H9 (cell line): ENCODE measurements around the gene PRPF19. TPM values are rescaled to one million over a fixed set of nuclear protein-coding genes. Genes with fewer than 3 reads are reported as not detected.
A peak's percentile ranks its signal among the peaks of the same experiment; 100 is the strongest.

Experiments
- DNase-seq: peaks from one replicate; pipeline ENCODE4 v3.0.0-alpha.2; 2017
- H2AFZ ChIP-seq: one replicate; pipeline ENCODE4 v1.6.1; 2013; ENCODE audit warnings: mild to moderate bottlenecking, low read length, control low read depth, moderate library complexity
- H2AK5ac ChIP-seq: 2 replicates; pipeline ENCODE4 v1.6.1; 2013; ENCODE audit warnings: low read length, control low read depth, mixed read lengths; ENCODE audit not compliant: insufficient read length
- H2BK120ac ChIP-seq: one replicate; pipeline ENCODE4 v1.6.1; 2013; ENCODE audit warnings: low read depth, mild to moderate bottlenecking, low read length, control low read depth, inconsistent platforms; ENCODE audit not compliant: poor library complexity, severe bottlenecking
- H2BK12ac ChIP-seq: 2 replicates; pipeline ENCODE4 v1.6.1; 2013; ENCODE audit warnings: low read length, control low read depth, mixed read lengths, low read depth; ENCODE audit not compliant: insufficient read length
- H2BK15ac ChIP-seq: 2 replicates; pipeline ENCODE4 v1.6.1; 2013; ENCODE audit warnings: low read depth, low read length, control low read depth
- H2BK20ac ChIP-seq: one replicate; pipeline ENCODE4 v1.6.1; 2013; ENCODE audit warnings: low read depth, mild to moderate bottlenecking, low read length, control low read depth, inconsistent platforms; ENCODE audit not compliant: poor library complexity, severe bottlenecking
- H2BK5ac ChIP-seq: 2 replicates; pipeline ENCODE4 v1.6.1; 2013; ENCODE audit warnings: low read length, control low read depth, mixed read lengths; ENCODE audit not compliant: insufficient read length
- H3K14ac ChIP-seq: 2 replicates; pipeline ENCODE4 v1.6.1; 2013; ENCODE audit warnings: low read length, control low read depth; ENCODE audit not compliant: insufficient read depth
- H3K18ac ChIP-seq: 2 replicates; pipeline ENCODE4 v1.6.1; 2013; ENCODE audit warnings: low read depth, mild to moderate bottlenecking, mixed read lengths, low read length, control low read depth; ENCODE audit not compliant: insufficient read length
- H3K23ac ChIP-seq: 2 replicates; pipeline ENCODE4 v1.6.1; 2013; ENCODE audit warnings: low read length, control low read depth, mixed read lengths, low read depth; ENCODE audit not compliant: insufficient read length
- H3K23me2 ChIP-seq: 2 replicates; pipeline ENCODE4 v1.6.1; 2013; ENCODE audit warnings: low read depth, mild to moderate bottlenecking, mixed read lengths, low read length, control low read depth; ENCODE audit not compliant: insufficient read length, poor library complexity, severe bottlenecking
- H3K27ac ChIP-seq: 2 replicates; pipeline ENCODE4 v1.5.1; 2013; ENCODE audit warnings: low read length, control low read depth, mixed read lengths, low read depth; ENCODE audit not compliant: insufficient read length
- H3K27me3 ChIP-seq: 2 replicates; pipeline ENCODE4 v1.6.1; 2013; ENCODE audit warnings: low read length, control low read depth, inconsistent platforms; ENCODE audit not compliant: insufficient read depth
- H3K4ac ChIP-seq: 2 replicates; pipeline ENCODE4 v1.6.1; 2013; ENCODE audit warnings: low read depth, mild to moderate bottlenecking, control low read depth, inconsistent platforms, low read length, moderate library complexity
- H3K4me1 ChIP-seq: 2 replicates; pipeline ENCODE4 v1.6.1; 2013; ENCODE audit warnings: low read length, control low read depth, inconsistent platforms; ENCODE audit not compliant: insufficient read depth
- H3K4me2 ChIP-seq: 2 replicates; pipeline ENCODE4 v1.6.1; 2013; ENCODE audit warnings: low read length, control low read depth, mixed read lengths; ENCODE audit not compliant: insufficient read length, insufficient read depth
- H3K56ac ChIP-seq: 2 replicates; pipeline ENCODE4 v1.6.1; 2013; ENCODE audit warnings: low read depth, mild to moderate bottlenecking, mixed read lengths, low read length, control low read depth; ENCODE audit not compliant: insufficient read length
- H3K79me1 ChIP-seq: 2 replicates; pipeline ENCODE4 v1.6.1; 2013; ENCODE audit warnings: low read depth, mild to moderate bottlenecking, moderate library complexity, low read length, control low read depth, inconsistent platforms; ENCODE audit not compliant: insufficient read depth, poor library complexity, severe bottlenecking
- H3K79me2 ChIP-seq: 2 replicates; pipeline ENCODE4 v1.6.1; 2013; ENCODE audit warnings: low read length, control low read depth, inconsistent platforms; ENCODE audit not compliant: insufficient read depth
- H3K9ac ChIP-seq: 2 replicates; pipeline ENCODE4 v1.6.1; 2013; ENCODE audit warnings: low read length, control low read depth, mixed read lengths; ENCODE audit not compliant: insufficient read length; ENCODE audit errors: extremely low read depth
- H3K9me3 ChIP-seq: one replicate; pipeline ENCODE4 v1.6.1; 2013; ENCODE audit warnings: low read depth, low read length, inconsistent platforms; ENCODE audit not compliant: control insufficient read depth
- H3T11ph ChIP-seq: one replicate; pipeline ENCODE4 v1.6.1; 2013; ENCODE audit warnings: mild to moderate bottlenecking, low read length, control low read depth, inconsistent platforms
- H4K20me1 ChIP-seq: one replicate; pipeline ENCODE4 v1.6.1; 2013; ENCODE audit not compliant: control insufficient read depth, insufficient read length, insufficient read depth
- H4K5ac ChIP-seq: 2 replicates; pipeline ENCODE4 v1.6.1; 2013; ENCODE audit warnings: low read depth, mild to moderate bottlenecking, mixed read lengths, low read length, control low read depth; ENCODE audit not compliant: insufficient read length
- H4K8ac ChIP-seq: replicated peaks from 2 replicates; pipeline ENCODE4 v1.6.1; 2013; ENCODE audit warnings: low read length, control low read depth, mixed read lengths, low read depth; ENCODE audit not compliant: insufficient read length
- H4K91ac ChIP-seq: 2 replicates; pipeline ENCODE4 v1.6.1; 2013; ENCODE audit warnings: low read depth, mild to moderate bottlenecking, moderate library complexity, mixed read lengths, low read length, control low read depth; ENCODE audit not compliant: insufficient read length
- H3K27ac Mint-ChIP-seq, 3 experiments: 2 replicates in 2 of 3; 3 replicates in 1 of 3; pipeline ENCODE4 v1.8.0; 2020 to 2021; ENCODE audit warnings: mixed read lengths in 3 of 3, mild to moderate bottlenecking in 1 of 3, moderate library complexity in 1 of 3
- H3K27me3 Mint-ChIP-seq: 2 replicates; pipeline ENCODE4 v1.8.0; 2021; ENCODE audit warnings: low read depth, mild to moderate bottlenecking, moderate library complexity, mixed read lengths
- H3K36me3 Mint-ChIP-seq, 3 experiments: 2 replicates in 2 of 3; 3 replicates in 1 of 3; pipeline ENCODE4 v1.8.0; 2020 to 2021; ENCODE audit warnings: low read depth in 3 of 3, mixed read lengths in 3 of 3; ENCODE audit not compliant: insufficient read depth in 1 of 3
- H3K4me1 Mint-ChIP-seq, 2 experiments: 2 replicates each; pipeline ENCODE4 v1.8.0; 2020; ENCODE audit warnings: mixed read lengths in 2 of 2
- H3K4me3 Mint-ChIP-seq, 2 experiments: 2 replicates in 1 of 2; 3 replicates in 1 of 2; pipeline ENCODE4 v1.8.0; 2020 to 2021; ENCODE audit warnings: mild to moderate bottlenecking in 2 of 2, mixed read lengths in 2 of 2, moderate library complexity in 1 of 2
- H3K9me3 Mint-ChIP-seq, 2 experiments: 2 replicates in 1 of 2; 3 replicates in 1 of 2; pipeline ENCODE4 v1.8.0; 2020; ENCODE audit warnings: mild to moderate bottlenecking in 2 of 2, mixed read lengths in 2 of 2, moderate library complexity in 1 of 2
- CTCF ChIP-seq: fragments of 200-600 bp; sonication (generic); conservative IDR thresholded peaks from 3 replicates; pipeline ENCODE4 v1.8.0; 2021; ENCODE audit warnings: antibody characterized with exemption, mild to moderate bottlenecking
- WGBS: extraction: QIAGEN DNeasy Blood & Tissue Kit; methylation state at CpG from one replicate; pipeline ENCODE4 v1.1.7; 2013; ENCODE audit warnings: missing lambda C conversion rate, low lambda C conversion rate, mixed read lengths; ENCODE audit not compliant: insufficient read length; ENCODE audit errors: extremely low coverage; 5-methylcytosine and 5-hydroxymethylcytosine counted together
- total RNA-seq: library from RNA; stranded (reverse); gene quantifications from 2 replicates; pipeline ENCODE4 v1.2.1, GENCODE V29; 2021

The PRPF19 gene
- total RNA-seq, 1 experiment from 2014 or later, result 130 TPM

DNA sequence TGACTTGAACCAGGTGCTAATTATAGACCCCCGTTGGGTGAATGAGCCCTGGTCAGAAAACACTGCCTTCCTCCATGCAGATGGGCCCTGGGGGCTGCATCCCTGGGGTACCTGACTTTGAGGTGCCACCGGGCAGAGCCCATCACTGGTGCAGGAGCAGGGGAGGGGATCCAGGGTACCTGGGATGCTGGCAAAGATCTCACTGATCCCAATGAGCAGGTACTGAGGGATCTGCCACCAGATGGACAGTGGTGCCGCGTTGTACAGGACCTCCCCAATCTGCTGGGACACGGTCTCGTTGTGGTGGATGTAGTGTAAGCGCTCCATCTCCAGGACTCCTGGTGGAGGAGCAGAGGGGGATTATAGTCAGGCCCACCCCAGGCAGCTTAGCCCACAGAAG, 32.9 kb upstream of the PRPF19 start:
- WGBS, result no CpG with 5 or more reads among the region's 7 CpGs

More for the DNA sequence above, 32.9 kb upstream of the PRPF19 start:
- Histone ChIP-seq H2BK120ac (no peak overlapping the region), H4K8ac (no peak overlapping the region), H3K27me3 (no peaks in the 10 kb centered on the region), H4K91ac (no peak overlapping the region), H3K23me2 (no peaks in the 10 kb centered on the region), H3K79me2 (no peaks in the 10 kb centered on the region), H3T11ph (no peak overlapping the region), H2BK15ac (no peak overlapping the region), H2BK12ac (no peak overlapping the region), H2AFZ (no peak overlapping the region), H3K14ac (no peak overlapping the region), H3K56ac (no peak overlapping the region), H2BK5ac (no peak overlapping the region), H3K79me1 (no peaks in the 10 kb centered on the region), H4K5ac (no peak overlapping the region), H2BK20ac (no peak overlapping the region), H3K4ac (no peak overlapping the region), H3K18ac (no peak overlapping the region), H4K20me1 (no peaks in the 10 kb centered on the region), H3K27ac (no peak overlapping the region), H3K4me1 (no peaks in the 10 kb centered on the region), H3K9me3 (no peaks in the 10 kb centered on the region), H3K4me2 (no peak overlapping the region), H3K9ac (no peak overlapping the region), H2AK5ac (no peak overlapping the region), H3K23ac (no peak overlapping the region)
- H3K9me3 Mint-ChIP-seq, result no peaks in the 10 kb centered on the region; a peak in 1 of 5 replicates
- peaks cover 2 to 16% (median 13%) of the 10 kb centered on the region in 3 experiments; a peak in 6 of 7 replicates for H3K36me3 Mint-ChIP-seq
- no peak for TF ChIP-seq CTCF
- peak overlapping the region in 1 of 3 experiments; percentile 43; a peak in 1 of 7 replicates for H3K27ac Mint-ChIP-seq
- H3K4me1 Mint-ChIP-seq, result peaks cover 5 to 7% of the 10 kb centered on the region in 2 experiments; a peak in 3 of 4 replicates
- no peak for DNase-seq
- peaks cover 3% of the 10 kb centered on the region for H3K27me3 Mint-ChIP-seq
- no peak overlapping the region for H3K4me3 Mint-ChIP-seq
